Cardiac septum (tissue), 1 donor: ENCODE data around the gene GPC6. TPM values are rescaled to one million over a fixed set of nuclear protein-coding genes. Genes with fewer than 3 reads are reported as not detected.

Experiments
- DNase-seq: peaks from one replicate; pipeline ENCODE4 v3.0.0-alpha.2; 2020; ENCODE audit warnings: low spot score
- intact Hi-C: fragments of 100-400 bp; cut with DNase I; formaldehyde crosslinking; loops from one replicate; pipeline ENCODE4 v1.14.0; 2022
- total RNA-seq: library from RNA; stranded (reverse); fragmentation: NEBNext Ultra II Directional; extraction: Animal tissue kit (Norgen Biotek cat#: 25700); gene quantifications from one replicate; pipeline ENCODE4 v1.2.1, GENCODE V29; 2021
- donor health status: DM: no; HTN: no; CAD: no.

The GPC6 gene
- total RNA-seq, 1 donor from 2014 or later, result 1.4 TPM

DNA sequence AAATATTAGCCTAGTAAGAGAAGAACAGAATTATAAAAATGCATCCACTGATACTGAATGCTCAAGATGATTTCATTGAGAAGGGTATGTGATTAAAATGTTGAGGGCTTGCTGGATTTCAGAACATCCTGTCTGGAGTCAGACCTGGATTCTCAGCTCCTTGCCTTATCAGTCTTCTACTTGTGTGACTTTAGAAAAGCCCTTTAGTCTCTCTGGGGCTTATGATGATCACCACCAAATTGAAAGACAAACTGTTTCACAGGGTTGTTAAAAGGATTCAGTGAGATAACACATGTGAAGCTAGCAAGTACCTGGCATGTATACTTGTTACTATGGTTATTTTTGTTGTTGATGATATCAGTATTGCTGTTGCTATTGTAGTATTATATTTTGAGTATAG lies 118.4 kb downstream of the GPC6 start:
- intact Hi-C loops, result no loop called here
- DNase-seq, result no peak

DNA sequence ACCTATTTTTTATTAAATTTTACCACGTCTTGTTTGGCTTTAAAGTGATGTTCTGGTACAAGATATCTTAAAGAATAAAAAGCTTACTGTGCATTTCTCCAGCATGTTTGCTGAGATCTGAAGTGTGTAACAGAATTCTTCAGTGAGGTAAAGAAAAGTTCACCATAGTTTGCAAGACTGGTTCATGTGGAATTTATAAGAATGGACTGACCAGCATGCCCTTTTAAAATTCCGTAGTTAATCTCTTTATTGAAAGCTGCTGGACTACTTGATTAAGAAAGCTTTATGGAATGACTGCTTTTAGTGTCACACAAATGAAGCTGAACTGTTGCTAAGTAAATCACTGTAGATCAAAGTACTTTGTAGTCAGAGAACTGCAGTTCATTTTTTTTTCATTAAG lies 119.2 kb downstream of the GPC6 start:
- DNase-seq, result no peak

GRCh38 chr13:93352616-93353015 lies 126.0 kb downstream of the GPC6 start:
- no peak for DNase-seq
- intact Hi-C loops, result no loop called here

More for the DNA sequence above, 119.2 kb downstream of the GPC6 start:
- intact Hi-C loops, result no loop called here

DNA sequence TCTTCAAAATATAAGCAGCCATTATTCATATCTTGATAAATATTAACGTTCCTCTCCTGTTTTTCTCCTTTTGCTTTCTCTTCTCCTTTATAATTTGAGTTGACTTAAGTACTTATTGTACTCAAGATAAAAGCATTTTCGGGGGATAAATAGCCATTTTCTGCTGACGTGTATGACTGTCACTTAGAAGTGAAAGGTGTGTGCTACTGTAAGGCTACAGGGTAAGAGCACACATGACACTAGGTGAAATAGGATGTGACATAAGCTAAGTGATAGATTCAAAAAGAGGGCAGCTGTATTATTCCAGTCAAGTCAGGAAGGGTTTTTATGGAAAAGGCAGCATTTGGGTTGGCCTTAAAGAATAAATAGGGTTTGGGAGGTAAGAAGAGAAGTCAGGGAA lies 128.5 kb downstream of the GPC6 start:
- intact Hi-C loops, result no loop called here
- DNase-seq, result no peak

DNA sequence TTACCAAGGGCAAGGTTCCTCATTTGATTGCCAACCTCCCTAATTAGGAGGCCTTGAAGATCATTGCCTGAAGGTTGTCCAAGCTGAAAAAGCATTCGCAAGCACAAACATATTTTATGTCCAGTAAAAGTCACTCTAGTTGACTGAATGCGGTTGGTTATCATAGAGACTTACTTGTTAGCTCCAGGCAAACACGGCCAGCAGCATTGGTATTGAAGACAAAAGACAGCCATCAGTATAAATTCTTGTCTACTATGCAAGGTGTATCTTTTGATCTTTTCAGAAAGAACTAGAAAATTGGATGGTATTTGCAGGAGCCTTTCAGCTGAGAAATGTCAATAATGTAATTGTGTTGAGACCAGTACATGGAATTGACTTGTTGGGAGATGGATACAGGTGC lies 129.9 kb downstream of the GPC6 start:
- no peak for DNase-seq
- intact Hi-C loops, result no loop called here

DNA sequence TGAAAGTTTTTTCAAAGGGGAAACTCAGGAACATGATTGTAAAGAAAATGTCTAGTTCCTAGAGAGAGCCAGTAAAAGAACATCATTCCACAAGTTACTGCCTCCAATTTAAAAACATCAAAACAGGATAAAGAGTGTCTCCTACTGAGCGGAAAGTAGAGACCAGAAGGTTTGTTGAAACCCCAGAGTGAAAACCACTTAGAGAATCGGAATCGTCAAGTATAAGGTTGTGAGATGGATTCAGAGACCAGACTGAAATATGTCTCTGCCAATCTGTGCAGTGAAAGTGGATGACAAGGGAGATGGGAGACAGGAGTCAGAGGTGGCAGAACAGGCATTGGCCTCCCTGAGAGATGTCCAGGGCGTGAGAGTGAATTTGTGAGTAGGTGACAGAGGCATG lies 133.4 kb downstream of the GPC6 start:
- no peak for DNase-seq
- intact Hi-C loops, result no loop called here

- DNase-seq, result no peak
- intact Hi-C loops, result no loop called here
These were observed 135.1 kb downstream of the GPC6 start for GRCh38 chr13:93361703-93362102.

DNA sequence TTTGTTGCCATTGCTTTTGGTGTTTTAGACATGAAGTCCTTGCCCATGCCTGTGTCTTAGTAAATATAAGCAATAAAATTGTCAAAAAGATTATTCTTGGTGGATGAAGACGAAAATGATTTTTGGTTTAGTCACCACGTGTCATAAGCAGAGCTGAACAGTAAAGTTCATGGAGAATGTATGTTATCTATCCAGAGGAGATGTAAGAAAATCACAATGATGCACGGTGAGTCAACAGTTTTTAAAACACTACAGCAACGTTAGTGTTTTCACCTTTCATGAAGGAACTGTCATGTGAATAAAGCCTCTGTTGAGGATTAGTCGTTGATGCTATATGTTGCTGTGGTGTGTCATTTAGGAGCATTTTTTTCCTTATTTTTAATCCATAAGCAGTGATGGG lies 137.6 kb downstream of the GPC6 start:
- no peak for DNase-seq
- intact Hi-C loops, result no loop called here

DNA sequence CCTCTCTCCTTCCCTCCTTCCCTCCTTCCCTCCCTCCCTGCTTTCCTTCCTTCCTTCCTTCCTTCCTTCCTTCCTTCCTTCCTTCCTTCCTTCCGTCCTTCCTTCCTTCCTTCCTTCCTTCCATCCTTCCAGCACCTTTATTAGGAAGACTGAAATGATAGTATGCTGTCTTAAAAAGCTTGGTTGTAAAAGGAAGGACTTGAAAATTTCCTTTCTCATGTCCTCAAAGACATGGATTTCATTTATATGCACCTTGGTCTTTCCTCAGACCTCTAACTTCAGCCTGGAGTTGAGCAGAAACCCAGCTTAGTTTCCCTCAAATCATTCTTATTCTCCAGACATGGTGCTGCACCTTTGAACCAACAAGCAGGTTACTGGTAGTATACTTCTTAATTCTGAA lies 141.7 kb downstream of the GPC6 start:
- DNase-seq, result no peak
- intact Hi-C loops, result no loop called here

- intact Hi-C loops, result no loop called here
- DNase-seq, result no peak
These were observed 142.1 kb downstream of the GPC6 start for GRCh38 chr13:93368718-93369117.

DNA sequence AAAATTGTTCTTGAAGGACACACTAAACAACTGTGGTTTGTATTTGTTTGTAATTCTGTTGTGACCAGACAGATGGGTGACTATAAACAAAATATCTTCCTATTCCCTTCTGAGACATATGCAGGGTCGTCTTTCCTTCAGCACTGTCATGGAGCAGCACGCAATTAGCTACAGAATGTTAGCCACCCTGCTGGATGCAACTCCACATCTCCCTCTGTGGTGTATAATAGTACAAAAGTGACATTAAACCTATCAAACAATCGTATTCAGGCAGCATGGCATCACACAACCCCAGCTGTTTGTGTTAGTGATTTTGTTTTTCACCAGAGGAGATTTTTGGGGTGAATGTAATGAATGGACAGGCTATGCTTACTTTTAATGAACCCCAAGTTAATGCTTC lies 146.2 kb downstream of the GPC6 start:
- intact Hi-C loops, result no loop called here
- no peak for DNase-seq

DNA sequence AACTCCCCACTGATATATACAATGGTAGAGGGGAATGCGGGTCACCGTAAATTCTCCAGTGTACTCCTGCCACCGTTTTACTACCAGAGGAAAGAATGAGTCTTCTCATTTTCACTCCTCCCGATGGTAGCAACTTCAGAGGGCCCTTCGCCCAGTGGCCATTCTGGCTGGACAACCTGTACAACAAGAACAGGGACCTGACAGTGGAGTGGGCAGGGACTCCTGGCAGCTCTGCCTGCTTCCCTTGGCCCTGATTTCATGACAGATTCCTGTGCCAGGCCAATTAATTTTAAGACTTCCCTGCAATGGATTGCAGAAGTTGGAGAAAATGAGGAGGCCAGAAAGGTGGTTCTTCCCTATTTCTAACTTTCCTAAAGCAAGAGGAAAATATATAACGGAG lies 148.9 kb downstream of the GPC6 start:
- DNase-seq, result no peak
- intact Hi-C loops, result no loop called here

- intact Hi-C loops, result no loop called here
- DNase-seq, result no peak
These were observed 150.6 kb downstream of the GPC6 start for GRCh38 chr13:93377196-93377595.

GRCh38 chr13:93378184-93378583 lies 151.6 kb downstream of the GPC6 start:
- DNase-seq, result no peak
- intact Hi-C loops, result no loop called here

- intact Hi-C loops, result no loop called here
- no peak for DNase-seq
These were observed 159.5 kb downstream of the GPC6 start for GRCh38 chr13:93386116-93386515.

DNA sequence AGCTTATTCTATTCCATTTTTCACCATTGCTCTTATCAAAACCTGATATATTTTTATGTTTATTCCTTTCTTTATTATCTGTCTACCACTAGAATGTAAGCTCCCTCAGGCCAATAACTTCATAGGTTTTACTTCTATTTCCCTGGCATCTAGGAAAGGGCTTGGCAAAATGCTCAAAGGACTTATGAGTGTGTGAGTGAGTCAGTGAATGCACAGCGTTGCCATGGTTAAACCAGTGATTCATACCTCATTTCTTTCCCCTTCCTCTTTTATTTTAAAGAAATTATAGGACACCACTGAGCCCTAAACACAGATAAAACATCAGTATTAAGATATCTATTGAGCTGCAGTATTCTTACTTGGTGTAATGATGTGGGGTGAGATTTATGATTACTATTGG lies 162.1 kb downstream of the GPC6 start:
- DNase-seq, result no peak
- intact Hi-C loops, result no loop called here

DNA sequence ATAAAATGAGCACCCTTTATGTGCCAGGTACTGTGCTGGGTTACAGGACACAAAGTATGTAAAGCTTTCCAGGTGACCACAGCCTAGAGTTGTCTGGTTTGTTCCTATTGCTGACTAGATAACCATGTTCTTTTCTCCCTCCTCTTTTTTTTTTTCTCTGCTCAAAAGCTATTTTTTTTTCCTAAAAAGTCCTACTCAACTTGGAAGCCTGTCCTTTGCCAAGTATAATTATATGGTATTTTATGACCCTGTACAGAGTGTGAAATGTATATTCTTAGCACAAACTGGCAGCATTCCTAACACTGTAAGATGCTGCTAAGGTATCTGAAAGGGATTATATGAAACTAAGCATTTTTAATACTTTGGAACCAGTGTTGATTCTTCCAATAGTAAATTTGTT lies 171.0 kb downstream of the GPC6 start:
- intact Hi-C loops, result no loop called here

DNA sequence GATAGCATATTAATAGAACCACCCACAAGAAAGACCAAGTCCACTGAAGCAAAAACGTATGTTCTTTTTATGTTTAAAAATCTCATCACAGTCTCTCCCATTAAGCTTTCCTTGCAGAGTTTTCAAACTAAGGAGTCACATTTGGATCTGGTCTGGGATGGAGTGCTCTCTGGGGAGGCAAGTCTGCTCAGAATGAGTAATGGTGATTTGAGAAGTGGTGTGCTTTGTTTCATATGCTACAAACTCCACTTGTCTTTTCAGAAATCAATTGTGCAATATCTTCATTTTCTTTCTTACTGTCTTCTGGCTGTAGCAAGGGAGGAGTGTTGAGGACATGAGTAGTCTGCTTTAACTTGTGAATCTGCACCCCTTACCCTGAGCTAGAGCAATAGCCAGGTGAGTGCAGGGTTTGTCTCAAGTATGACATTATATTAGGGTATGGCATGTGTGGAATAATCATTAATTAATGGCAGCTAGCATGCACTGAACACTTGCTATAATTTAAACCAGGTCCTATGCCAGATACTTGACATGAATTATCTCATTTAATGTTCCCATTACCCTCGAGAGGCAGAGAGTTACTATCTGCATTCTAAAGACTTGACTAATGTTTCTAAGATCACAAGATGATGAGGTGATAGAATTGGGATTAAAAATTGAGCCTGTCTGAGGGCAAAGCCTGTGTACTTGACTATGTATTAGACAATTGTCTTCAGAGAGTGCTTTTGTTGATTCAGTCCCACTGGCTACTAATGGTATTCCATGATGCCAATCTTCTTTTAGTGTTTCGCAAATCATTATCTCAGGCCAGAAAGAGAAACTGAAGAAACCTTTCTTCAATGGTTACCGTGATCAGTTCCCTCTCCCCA lies 171.8 kb downstream of the GPC6 start:
- no peak for DNase-seq
- intact Hi-C loops, result no loop called here

More for the DNA sequence above, 171.0 kb downstream of the GPC6 start:
- no peak for DNase-seq

GRCh38 chr13:93399212-93399611 lies 172.6 kb downstream of the GPC6 start:
- intact Hi-C loops, result no loop called here
- no peak for DNase-seq

DNA sequence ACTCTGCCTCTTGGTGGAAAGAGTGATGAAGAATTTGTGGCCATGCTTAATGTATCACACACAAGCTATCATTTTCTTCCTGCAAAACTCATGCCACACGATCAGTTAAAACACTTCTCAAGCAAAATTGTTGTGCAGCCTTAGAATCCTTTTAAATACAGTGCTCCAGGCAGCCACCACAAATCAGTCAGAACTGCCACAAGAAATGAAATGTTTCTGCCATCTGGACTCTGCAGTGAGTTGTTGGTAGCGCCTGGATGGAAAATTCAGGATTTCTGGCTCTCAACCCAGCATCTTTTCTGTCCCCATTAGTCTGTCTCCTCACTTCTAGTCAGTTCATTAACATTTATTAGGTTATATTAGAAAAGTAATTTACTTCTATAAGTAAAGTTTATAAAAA lies 179.5 kb downstream of the GPC6 start:
- DNase-seq, result no peak
- intact Hi-C loops, result no loop called here

GRCh38 chr13:93407551-93407950 lies 180.9 kb downstream of the GPC6 start:
- intact Hi-C loops, result no loop called here
- DNase-seq, result no peak

DNA sequence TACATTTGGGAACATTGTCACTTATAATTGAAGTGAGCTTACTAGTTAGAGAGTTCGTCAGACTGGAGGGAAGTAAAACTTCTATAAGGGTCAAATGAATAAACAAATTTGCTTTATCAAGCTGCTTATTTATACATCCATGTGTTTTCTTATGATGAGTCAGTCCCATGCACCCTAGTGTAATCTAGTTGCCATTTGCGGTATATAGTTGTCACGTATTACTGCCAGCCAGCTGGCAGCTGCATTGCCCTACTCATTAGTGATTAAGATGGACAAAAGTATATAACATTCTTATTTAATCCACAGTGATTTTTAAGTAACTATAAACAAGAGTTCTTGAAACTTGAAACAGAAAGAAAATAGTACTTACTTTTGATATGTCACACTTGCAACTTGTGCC lies 182.4 kb downstream of the GPC6 start:
- intact Hi-C loops, result no loop called here
- no peak for DNase-seq
